A673 (cell line): Measurements from ENCODE around the gene AKT3.
"Not testable (repeated sequence)": the region's sequence is repeated elsewhere in the genome, so short reads cannot be mapped to it uniquely, and the experiment has no call there.

Experiments used
- EZH2 ChIP-seq: fragments of 200-600 bp; sonication (generic); IDR thresholded peaks from 2 replicates; pipeline ENCODE4 v1.6.1; 2017; ENCODE audit warnings: borderline replicate concordance, low read depth, mild to moderate bottlenecking, mixed read lengths, antibody characterized with exemption, low read length; ENCODE audit not compliant: poor library complexity, severe bottlenecking
- TF ChIP-seq, protein P1 (sequence below): fragments of 300-800, 200-600 bp; sonication (generic); conservative IDR thresholded peaks from 2 replicates; pipeline ENCODE4 v1.5.1; 2017; ENCODE audit warnings: low read depth, mild to moderate bottlenecking, antibody characterized with exemption, low read length, moderate library complexity, mixed read lengths

DNA sequence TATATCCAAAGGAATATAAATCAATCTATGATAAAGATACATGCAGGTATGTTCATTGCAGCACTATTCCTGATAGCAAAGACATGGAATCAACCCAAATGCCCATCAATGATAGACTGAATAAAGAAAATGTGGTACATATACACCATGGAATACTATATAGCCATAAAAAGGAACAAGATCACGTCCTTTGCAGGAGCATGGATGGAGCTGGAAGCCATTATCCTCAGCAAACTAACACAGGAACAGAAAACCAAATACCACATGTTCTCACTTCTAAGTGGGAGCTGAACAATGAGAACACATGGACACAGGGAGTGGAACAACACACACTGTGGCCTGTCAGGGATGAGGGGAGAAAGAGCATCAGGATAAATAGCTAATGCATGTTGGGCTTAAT lies 25.1 kb downstream of the AKT3 start:
- not testable (repeated sequence) for TF ChIP-seq EZH2
- TF ChIP-seq, protein P1, sequence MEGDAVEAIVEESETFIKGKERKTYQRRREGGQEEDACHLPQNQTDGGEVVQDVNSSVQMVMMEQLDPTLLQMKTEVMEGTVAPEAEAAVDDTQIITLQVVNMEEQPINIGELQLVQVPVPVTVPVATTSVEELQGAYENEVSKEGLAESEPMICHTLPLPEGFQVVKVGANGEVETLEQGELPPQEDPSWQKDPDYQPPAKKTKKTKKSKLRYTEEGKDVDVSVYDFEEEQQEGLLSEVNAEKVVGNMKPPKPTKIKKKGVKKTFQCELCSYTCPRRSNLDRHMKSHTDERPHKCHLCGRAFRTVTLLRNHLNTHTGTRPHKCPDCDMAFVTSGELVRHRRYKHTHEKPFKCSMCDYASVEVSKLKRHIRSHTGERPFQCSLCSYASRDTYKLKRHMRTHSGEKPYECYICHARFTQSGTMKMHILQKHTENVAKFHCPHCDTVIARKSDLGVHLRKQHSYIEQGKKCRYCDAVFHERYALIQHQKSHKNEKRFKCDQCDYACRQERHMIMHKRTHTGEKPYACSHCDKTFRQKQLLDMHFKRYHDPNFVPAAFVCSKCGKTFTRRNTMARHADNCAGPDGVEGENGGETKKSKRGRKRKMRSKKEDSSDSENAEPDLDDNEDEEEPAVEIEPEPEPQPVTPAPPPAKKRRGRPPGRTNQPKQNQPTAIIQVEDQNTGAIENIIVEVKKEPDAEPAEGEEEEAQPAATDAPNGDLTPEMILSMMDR: not testable (repeated sequence)
